ENCODE results near the gene HPCA. TPM values are rescaled to one million over a fixed set of nuclear protein-coding genes. Genes with fewer than 3 reads are reported as not detected.

Gene HPCA
- polyA plus RNA-seq, 1 experiment: 0.06 TPM

GRCh38 chr1:32863881-32864245, 22.4 kb upstream of the HPCA start:
- Histone ChIP-seq H3K27ac (ENCODE audit: low read depth, low read length) (no peak overlapping the region), H3K4me3 (ENCODE audit: low read depth, low read length) (no peak overlapping the region), H3K9me3 (ENCODE audit: control insufficient read depth, insufficient read depth, low read length) (no peaks in the 10 kb centered on the region), H3K27me3 (ENCODE audit: control insufficient read depth, insufficient read depth, low read length) (no peaks in the 10 kb centered on the region)
- TF ChIP-seq CTCF (IDR thresholded peaks at IDR 0.05; ENCODE audit: low read depth, low read length): no peak
- POLR2A ChIA-PET: no interaction called here
- no peak for DNase-seq (ENCODE audit: low read depth, low spot score)
- CTCF ChIA-PET: interaction anchor here (1.3 kb wide), 1 partner anchor 8 kb away, joined by 6 read pairs; no protein-coding TSS in a partner anchor

GRCh38 chr1:32864375-32865019, 21.8 kb upstream of the HPCA start:
- POLR2A ChIA-PET: no interaction called here
- DNase-seq (ENCODE audit: low read depth, low spot score): no peak
- no peak overlapping the region for H3K27ac ChIP-seq (ENCODE audit: low read depth, low read length)
- CTCF ChIA-PET: no interaction called here
- peaks cover 2% of the 10 kb centered on the region for H3K27me3 ChIP-seq (ENCODE audit: control insufficient read depth, insufficient read depth, low read length)
- no peaks in the 10 kb centered on the region for H3K9me3 ChIP-seq (ENCODE audit: control insufficient read depth, insufficient read depth, low read length)
- TF ChIP-seq CTCF (IDR thresholded peaks at IDR 0.05; ENCODE audit: low read depth, low read length): no peak
- H3K4me3 ChIP-seq (ENCODE audit: low read depth, low read length): no peak overlapping the region

- ChIA-PET POLR2A (no interaction called here), CTCF (interaction anchor here (0.9 to 1.8 kb wide), 2 partner anchors 10 to 221 kb away, joined by 3 to 5 read pairs; no protein-coding TSS in a partner anchor)
- Histone ChIP-seq H3K27ac (ENCODE audit: low read depth, low read length) (no peak overlapping the region), H3K4me3 (ENCODE audit: low read depth, low read length) (no peak overlapping the region), H3K27me3 (ENCODE audit: control insufficient read depth, insufficient read depth, low read length) (peaks cover 7% of the 10 kb centered on the region), H3K9me3 (ENCODE audit: control insufficient read depth, insufficient read depth, low read length) (no peaks in the 10 kb centered on the region)
- no peak for TF ChIP-seq CTCF (IDR thresholded peaks at IDR 0.05; ENCODE audit: low read depth, low read length)
- no peak for DNase-seq (ENCODE audit: low read depth, low spot score)
Measured at GRCh38 chr1:32865639-32866405, 20.5 kb upstream of the HPCA start.

GRCh38 chr1:32867151-32867550, 19.1 kb upstream of the HPCA start:
- H3K27ac ChIP-seq (ENCODE audit: low read depth, low read length): no peak overlapping the region
- POLR2A ChIA-PET: no interaction called here
- no peak for TF ChIP-seq CTCF (IDR thresholded peaks at IDR 0.05; ENCODE audit: low read depth, low read length)
- no peak overlapping the region for H3K4me3 ChIP-seq (ENCODE audit: low read depth, low read length)
- CTCF ChIA-PET: interaction anchor here (0.8 kb wide), 1 partner anchor 9 kb away, joined by 3 read pairs; no protein-coding TSS in a partner anchor
- H3K27me3 ChIP-seq (ENCODE audit: control insufficient read depth, insufficient read depth, low read length): peaks cover 12% of the 10 kb centered on the region
- H3K9me3 ChIP-seq (ENCODE audit: control insufficient read depth, insufficient read depth, low read length): no peaks in the 10 kb centered on the region
- no peak for DNase-seq (ENCODE audit: low read depth, low spot score)

GRCh38 chr1:32867671-32868070, 18.6 kb upstream of the HPCA start:
- no peak for TF ChIP-seq CTCF (IDR thresholded peaks at IDR 0.05; ENCODE audit: low read depth, low read length)

More at GRCh38 chr1:32867671-32868070, 18.6 kb upstream of the HPCA start:
- DNase-seq (ENCODE audit: low read depth, low spot score): no peak
- Histone ChIP-seq H3K27ac (ENCODE audit: low read depth, low read length) (peak overlapping the region; percentile 2), H3K4me3 (ENCODE audit: low read depth, low read length) (no peak overlapping the region), H3K27me3 (ENCODE audit: control insufficient read depth, insufficient read depth, low read length) (peaks cover 12% of the 10 kb centered on the region), H3K9me3 (ENCODE audit: control insufficient read depth, insufficient read depth, low read length) (no peaks in the 10 kb centered on the region)
- CTCF ChIA-PET: interaction anchor here (0.8 kb wide), 1 partner anchor 8 kb away, joined by 3 read pairs; no protein-coding TSS in a partner anchor
- POLR2A ChIA-PET: no interaction called here

Data from AG04450 (cell line).